OCI-LY3 (cell line): ENCODE data around the gene TBC1D4.

Experiments used
- EZH2phosphoT487 ChIP-seq: fragments of 200-600 bp; shearing (Covaris generic); IDR thresholded peaks from 2 replicates; pipeline ENCODE4 v1.6.1; 2018; ENCODE audit warnings: antibody characterized with exemption, mixed run types, low read depth
- TF ChIP-seq, protein P1 (sequence below): fragments of 200-600, 300-600 bp; sonication (generic); IDR thresholded peaks from 2 replicates; pipeline ENCODE4 v1.5.1; 2014; ENCODE audit warnings: antibody characterized with exemption, low read length, low read depth

GRCh38 chr13:75326173-75327134, 155.5 kb downstream of the TBC1D4 start:
- TF ChIP-seq, protein P1, sequence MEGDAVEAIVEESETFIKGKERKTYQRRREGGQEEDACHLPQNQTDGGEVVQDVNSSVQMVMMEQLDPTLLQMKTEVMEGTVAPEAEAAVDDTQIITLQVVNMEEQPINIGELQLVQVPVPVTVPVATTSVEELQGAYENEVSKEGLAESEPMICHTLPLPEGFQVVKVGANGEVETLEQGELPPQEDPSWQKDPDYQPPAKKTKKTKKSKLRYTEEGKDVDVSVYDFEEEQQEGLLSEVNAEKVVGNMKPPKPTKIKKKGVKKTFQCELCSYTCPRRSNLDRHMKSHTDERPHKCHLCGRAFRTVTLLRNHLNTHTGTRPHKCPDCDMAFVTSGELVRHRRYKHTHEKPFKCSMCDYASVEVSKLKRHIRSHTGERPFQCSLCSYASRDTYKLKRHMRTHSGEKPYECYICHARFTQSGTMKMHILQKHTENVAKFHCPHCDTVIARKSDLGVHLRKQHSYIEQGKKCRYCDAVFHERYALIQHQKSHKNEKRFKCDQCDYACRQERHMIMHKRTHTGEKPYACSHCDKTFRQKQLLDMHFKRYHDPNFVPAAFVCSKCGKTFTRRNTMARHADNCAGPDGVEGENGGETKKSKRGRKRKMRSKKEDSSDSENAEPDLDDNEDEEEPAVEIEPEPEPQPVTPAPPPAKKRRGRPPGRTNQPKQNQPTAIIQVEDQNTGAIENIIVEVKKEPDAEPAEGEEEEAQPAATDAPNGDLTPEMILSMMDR: no peak
- no peak for TF ChIP-seq EZH2phosphoT487
